ENCODE measurements around the gene LRRC25. TPM values are rescaled to one million over a fixed set of nuclear protein-coding genes. Genes with fewer than 3 reads are reported as not detected.

Gene LRRC25
- total RNA-seq, 1 experiment from 2014 or later: not detected

DNA sequence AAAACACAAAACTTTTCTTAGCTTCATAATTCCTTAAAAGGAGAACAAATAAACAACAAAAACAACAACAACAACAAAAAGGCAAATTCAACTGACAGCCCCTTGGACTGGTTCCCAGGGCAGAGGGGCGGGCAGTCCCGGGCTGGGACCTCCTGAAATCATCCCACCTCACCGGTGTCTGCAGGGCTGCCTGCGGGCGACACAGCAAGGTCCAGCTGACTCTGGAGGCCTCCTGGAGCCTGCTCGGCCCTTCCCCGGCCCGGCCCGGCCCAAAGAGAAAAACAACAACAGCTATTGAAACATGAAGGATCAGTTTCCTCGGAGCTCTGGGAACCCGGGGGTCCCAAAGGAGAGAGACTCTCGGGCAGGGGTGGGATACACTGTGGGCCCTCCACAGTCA, 45.5 kb upstream of the LRRC25 start:
- intact Hi-C loops (cut with micrococcal nuclease): no loop called here
- ChIA-PET CTCF (interaction anchor here (0.6 to 1.3 kb wide), 6 partner anchors 8 to 129 kb away, joined by 3 to 4 read pairs (median 3); no protein-coding TSS in a partner anchor), POLR2A (no interaction called here)
- peak overlapping the region; percentile 88 for H3K27ac Mint-ChIP-seq (ENCODE audit: low read depth, unreplicated experiment)
- no peaks in the 10 kb centered on the region for H3K27me3 Mint-ChIP-seq (ENCODE audit: insufficient read depth, unreplicated experiment)
- H3K4me3 Mint-ChIP-seq (ENCODE audit: unreplicated experiment): no peak overlapping the region
- DNase-seq (ENCODE audit: unreplicated experiment): no peak
- no TSS peak for BruUV-seq (replicated peaks)
- peaks cover 8% of the 10 kb centered on the region for H3K9me3 Mint-ChIP-seq (ENCODE audit: unreplicated experiment)
- TF ChIP-seq, protein P1, sequence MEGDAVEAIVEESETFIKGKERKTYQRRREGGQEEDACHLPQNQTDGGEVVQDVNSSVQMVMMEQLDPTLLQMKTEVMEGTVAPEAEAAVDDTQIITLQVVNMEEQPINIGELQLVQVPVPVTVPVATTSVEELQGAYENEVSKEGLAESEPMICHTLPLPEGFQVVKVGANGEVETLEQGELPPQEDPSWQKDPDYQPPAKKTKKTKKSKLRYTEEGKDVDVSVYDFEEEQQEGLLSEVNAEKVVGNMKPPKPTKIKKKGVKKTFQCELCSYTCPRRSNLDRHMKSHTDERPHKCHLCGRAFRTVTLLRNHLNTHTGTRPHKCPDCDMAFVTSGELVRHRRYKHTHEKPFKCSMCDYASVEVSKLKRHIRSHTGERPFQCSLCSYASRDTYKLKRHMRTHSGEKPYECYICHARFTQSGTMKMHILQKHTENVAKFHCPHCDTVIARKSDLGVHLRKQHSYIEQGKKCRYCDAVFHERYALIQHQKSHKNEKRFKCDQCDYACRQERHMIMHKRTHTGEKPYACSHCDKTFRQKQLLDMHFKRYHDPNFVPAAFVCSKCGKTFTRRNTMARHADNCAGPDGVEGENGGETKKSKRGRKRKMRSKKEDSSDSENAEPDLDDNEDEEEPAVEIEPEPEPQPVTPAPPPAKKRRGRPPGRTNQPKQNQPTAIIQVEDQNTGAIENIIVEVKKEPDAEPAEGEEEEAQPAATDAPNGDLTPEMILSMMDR (IDR thresholded peaks at IDR 0.05; ENCODE audit: unreplicated experiment): no peak
- peaks cover 33% of the 10 kb centered on the region for H3K4me1 Mint-ChIP-seq (ENCODE audit: insufficient read depth, unreplicated experiment)
- H3K36me3 Mint-ChIP-seq (ENCODE audit: insufficient read depth, unreplicated experiment): peaks cover 42% of the 10 kb centered on the region

DNA sequence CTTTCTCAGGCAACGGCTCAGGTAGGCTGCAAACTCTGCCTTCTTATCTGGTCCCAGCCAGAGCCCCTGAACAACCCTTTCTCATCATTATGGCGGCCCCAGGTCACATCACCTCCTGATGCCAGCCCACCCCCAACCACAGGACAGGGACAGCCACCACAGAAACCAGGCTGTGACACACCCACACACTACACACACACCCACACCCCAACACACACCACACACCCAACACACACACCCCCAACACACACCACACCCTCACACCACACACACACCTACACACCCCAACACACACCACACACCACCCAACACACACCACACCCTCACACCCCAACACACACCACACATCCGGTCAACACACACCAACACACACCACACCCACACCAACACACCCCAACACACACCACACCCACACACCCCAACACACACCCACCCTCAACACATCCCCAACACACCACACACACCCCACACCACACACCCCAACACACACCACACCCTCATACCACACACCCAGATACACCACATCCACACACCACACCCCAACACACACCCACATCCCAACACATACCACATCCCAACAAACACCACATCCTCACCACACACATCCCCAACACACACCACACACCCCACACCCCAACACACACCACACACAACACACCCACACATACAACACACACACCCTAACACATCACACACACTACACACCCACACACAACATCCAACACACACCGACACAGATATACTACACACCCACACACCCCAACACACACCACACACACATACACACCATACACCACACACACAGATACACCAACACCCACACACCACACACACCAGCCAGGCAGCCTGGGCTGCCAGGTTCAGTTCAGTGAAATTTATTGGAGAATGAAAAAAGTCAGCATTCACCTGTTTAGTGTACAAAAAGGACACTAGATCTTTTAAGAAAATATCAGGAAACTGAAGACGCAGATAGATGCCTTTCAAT, 44.7 kb upstream of the LRRC25 start:
- DNase-seq (ENCODE audit: unreplicated experiment): no peak
- peaks cover 8% of the 10 kb centered on the region for H3K9me3 Mint-ChIP-seq (ENCODE audit: unreplicated experiment)
- H3K4me3 Mint-ChIP-seq (ENCODE audit: unreplicated experiment): peak overlapping the region; percentile 28
- intact Hi-C loops (cut with micrococcal nuclease): no loop called here
- H3K27me3 Mint-ChIP-seq (ENCODE audit: insufficient read depth, unreplicated experiment): no peaks in the 10 kb centered on the region
- BruUV-seq (replicated peaks): no TSS peak
- POLR2A ChIA-PET: interaction anchor here (1.5 kb wide), 1 partner anchor 9 kb away, joined by 3 read pairs; no protein-coding TSS in a partner anchor
- peaks cover 40% of the 10 kb centered on the region for H3K36me3 Mint-ChIP-seq (ENCODE audit: insufficient read depth, unreplicated experiment)
- TF ChIP-seq, protein P1 (IDR thresholded peaks at IDR 0.05; ENCODE audit: unreplicated experiment): no peak
- H3K4me1 Mint-ChIP-seq (ENCODE audit: insufficient read depth, unreplicated experiment): peaks cover 33% of the 10 kb centered on the region
- CTCF ChIA-PET: interaction anchor here (0.6 to 3.7 kb wide), 6 partner anchors 9 to 130 kb away, joined by 3 to 25 read pairs (median 3); no protein-coding TSS in a partner anchor
- H3K27ac Mint-ChIP-seq (ENCODE audit: low read depth, unreplicated experiment): peak overlapping the region; percentile 88

DNA sequence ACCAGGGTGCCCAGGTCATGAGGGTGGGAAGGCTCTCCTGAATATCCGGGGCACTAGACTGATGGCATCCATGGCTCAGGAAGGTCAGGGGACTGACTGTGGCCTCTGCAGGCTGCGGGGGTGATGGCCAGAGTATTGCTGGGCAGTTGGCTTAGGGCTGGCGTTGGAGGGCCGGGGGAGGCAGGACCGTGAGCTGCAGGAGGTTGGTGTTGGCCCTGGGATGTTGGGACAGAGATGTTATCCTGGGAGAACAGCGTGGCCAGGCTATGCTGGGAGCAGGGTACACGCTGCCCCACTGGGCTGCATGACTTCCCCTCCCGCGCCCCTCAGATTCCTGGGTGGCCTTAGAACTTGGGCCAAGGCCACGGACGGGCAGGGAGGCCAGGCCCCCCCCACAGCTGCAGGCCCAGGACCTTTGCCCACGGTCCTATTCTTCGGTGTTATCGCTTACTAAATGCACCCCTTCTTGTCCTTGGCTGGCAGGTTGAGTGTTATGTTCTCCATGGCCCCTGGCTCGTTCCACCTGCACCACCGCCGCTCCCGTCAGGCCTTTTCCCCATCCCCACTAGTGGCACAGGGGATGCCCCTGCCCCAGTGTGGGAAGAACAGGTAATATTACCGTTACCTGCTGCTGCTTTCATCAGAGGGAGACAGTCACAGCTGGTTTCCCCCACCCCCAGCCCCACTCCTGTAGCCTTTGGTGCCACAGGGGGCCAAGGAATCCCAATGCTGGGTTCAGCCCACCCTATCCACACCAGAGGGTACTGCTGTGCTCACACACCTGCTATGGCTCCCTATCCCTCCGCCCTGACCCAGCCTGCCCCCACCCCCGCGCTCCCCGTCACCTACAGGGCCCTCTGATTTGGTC, 43.7 kb upstream of the LRRC25 start:
- Mint-ChIP-seq H3K9me3 (ENCODE audit: unreplicated experiment) (peaks cover 8% of the 10 kb centered on the region), H3K36me3 (ENCODE audit: insufficient read depth, unreplicated experiment) (peaks cover 34% of the 10 kb centered on the region), H3K4me1 (ENCODE audit: insufficient read depth, unreplicated experiment) (peaks cover 33% of the 10 kb centered on the region), H3K27me3 (ENCODE audit: insufficient read depth, unreplicated experiment) (no peaks in the 10 kb centered on the region), H3K27ac (ENCODE audit: low read depth, unreplicated experiment) (no peak overlapping the region), H3K4me3 (ENCODE audit: unreplicated experiment) (no peak overlapping the region)
- intact Hi-C loops (cut with micrococcal nuclease): no loop called here
- TF ChIP-seq, protein P1 (IDR thresholded peaks at IDR 0.05; ENCODE audit: unreplicated experiment): no peak
- no TSS peak for BruUV-seq (replicated peaks)
- POLR2A ChIA-PET: interaction anchor here (1.5 kb wide), 1 partner anchor 10 kb away, joined by 3 read pairs; no protein-coding TSS in a partner anchor
- DNase-seq (ENCODE audit: unreplicated experiment): no peak
- CTCF ChIA-PET: interaction anchor here (0.6 to 3.7 kb wide), 5 partner anchors 7 to 555 kb away, joined by 3 to 25 read pairs (median 3); no protein-coding TSS in a partner anchor
